ENCODE data around the gene VSTM5. TPM values are rescaled to one million over a fixed set of nuclear protein-coding genes. Genes with fewer than 3 reads are reported as not detected.
"Not testable (repeated sequence)": the region's sequence is repeated elsewhere in the genome, so short reads cannot be mapped to it uniquely, and the experiment has no call there.

The VSTM5 gene
- total RNA-seq, 3 donors from 2014 or later, result 0.29 TPM; not detected in 2

- H3K9me3 ChIP-seq, result no peaks in the 10 kb centered on the region
- TF ChIP-seq, protein P1, sequence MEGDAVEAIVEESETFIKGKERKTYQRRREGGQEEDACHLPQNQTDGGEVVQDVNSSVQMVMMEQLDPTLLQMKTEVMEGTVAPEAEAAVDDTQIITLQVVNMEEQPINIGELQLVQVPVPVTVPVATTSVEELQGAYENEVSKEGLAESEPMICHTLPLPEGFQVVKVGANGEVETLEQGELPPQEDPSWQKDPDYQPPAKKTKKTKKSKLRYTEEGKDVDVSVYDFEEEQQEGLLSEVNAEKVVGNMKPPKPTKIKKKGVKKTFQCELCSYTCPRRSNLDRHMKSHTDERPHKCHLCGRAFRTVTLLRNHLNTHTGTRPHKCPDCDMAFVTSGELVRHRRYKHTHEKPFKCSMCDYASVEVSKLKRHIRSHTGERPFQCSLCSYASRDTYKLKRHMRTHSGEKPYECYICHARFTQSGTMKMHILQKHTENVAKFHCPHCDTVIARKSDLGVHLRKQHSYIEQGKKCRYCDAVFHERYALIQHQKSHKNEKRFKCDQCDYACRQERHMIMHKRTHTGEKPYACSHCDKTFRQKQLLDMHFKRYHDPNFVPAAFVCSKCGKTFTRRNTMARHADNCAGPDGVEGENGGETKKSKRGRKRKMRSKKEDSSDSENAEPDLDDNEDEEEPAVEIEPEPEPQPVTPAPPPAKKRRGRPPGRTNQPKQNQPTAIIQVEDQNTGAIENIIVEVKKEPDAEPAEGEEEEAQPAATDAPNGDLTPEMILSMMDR (IDR thresholded peaks at IDR 0.05), result no peak
- TF ChIP-seq POLR2A (IDR thresholded peaks at IDR 0.05), result no peak
- TF ChIP-seq POLR2AphosphoS5 (IDR thresholded peaks at IDR 0.05), result no peak
- DNase-seq (ENCODE audit: low spot score in 2 of 2), result no peak
- peak overlapping the region; percentile 85 to 99 (median 96) for H3K4me3 ChIP-seq
- intact Hi-C loops (cut with DNase I; ENCODE audit: low total_unique reads), result no loop called here
- peaks cover 0 to 10% of the 10 kb centered on the region in 2 donors for H3K4me1 ChIP-seq
- peak overlapping the region; percentile 95 to 98 for H3K27ac ChIP-seq
- no peaks in the 10 kb centered on the region for H3K27me3 ChIP-seq
- no peaks in the 10 kb centered on the region for H3K36me3 ChIP-seq
Measured at GRCh38 chr11:93783765-93784144, 66.7 kb downstream of the VSTM5 start.

DNA sequence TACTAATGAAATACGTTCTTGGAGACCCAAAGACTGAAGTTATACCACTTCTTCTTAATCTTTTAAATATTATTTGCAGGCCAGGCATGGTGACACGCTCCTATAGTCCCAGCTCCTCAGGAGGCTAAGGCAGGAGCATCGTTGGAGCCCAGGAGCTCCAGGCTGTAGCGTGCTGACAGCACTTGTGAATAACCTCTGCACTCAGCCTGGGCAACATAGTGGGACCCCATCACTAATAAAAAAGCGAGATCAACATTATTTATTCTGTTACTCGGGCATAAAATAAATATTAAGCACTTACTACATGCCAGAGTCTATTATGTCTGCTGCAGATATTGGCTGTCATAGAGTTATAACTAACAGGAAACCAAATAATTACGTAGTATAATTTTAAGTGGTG lies 67.1 kb downstream of the VSTM5 start:
- Histone ChIP-seq H3K27ac (peak overlapping the region; percentile 95 to 98), H3K4me3 (peak overlapping the region; percentile 85 to 99 (median 96)), H3K36me3 (no peaks in the 10 kb centered on the region), H3K4me1 (peaks cover 0 to 10% of the 10 kb centered on the region in 2 donors), H3K27me3 (no peaks in the 10 kb centered on the region), H3K9me3 (no peaks in the 10 kb centered on the region)
- intact Hi-C loops (cut with DNase I; ENCODE audit: low total_unique reads), result no loop called here
- DNase-seq (ENCODE audit: low spot score in 2 of 2), result no peak
- TF ChIP-seq POLR2AphosphoS5 (IDR thresholded peaks at IDR 0.05) (no peak), POLR2A (IDR thresholded peaks at IDR 0.05) (no peak)
- TF ChIP-seq, protein P1 (IDR thresholded peaks at IDR 0.05), result no peak

DNA sequence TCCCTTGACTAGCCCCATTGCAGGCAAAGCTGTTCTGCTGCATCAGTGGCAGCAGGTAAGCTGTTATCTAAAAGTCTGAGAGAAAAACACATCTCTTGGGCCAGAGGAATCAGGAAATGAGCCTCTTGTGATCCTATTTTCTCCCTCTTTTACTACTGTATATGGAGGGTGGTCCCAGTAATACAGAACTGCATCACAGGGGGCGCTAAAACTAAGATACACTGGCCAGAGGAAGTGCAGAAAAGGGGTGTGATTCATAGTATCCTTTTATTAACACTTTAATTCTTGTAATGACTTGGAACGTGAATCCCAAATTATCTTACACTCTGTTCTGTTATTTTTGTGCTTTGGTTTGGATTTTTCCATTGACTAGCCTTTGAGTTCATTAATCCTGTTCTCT lies 75.1 kb downstream of the VSTM5 start:
- intact Hi-C loops (cut with DNase I; ENCODE audit: low total_unique reads), result no loop called here

DNA sequence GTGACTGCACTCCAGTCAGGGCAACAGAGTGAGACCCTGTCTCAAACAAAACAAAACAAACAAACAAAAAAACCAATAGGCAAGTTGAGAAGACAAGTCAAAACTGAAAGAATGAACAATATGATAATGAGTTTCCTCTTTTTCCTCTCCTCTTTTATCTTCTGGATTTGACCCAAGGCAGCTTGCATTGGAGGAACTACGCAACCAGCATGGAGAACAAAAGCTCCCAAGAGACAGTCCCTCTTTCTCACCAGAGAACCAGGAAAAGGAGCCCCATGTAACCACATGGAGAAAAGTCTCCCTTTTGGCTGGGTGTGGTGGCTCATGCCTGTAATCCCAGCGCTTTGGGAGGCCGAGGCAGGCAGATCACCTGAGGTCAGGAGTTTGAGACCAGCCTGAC lies 75.9 kb downstream of the VSTM5 start:
- H3K27ac ChIP-seq; H3K36me3 ChIP-seq; H3K4me3 ChIP-seq; intact Hi-C loops (cut with DNase I; ENCODE audit: low total_unique reads); H3K9me3 ChIP-seq; H3K4me1 ChIP-seq; DNase-seq (ENCODE audit: low spot score in 2 of 2); H3K27me3 ChIP-seq: not testable (repeated sequence)

More for the DNA sequence above, 75.1 kb downstream of the VSTM5 start:
- Histone ChIP-seq H3K27me3 (no peaks in the 10 kb centered on the region), H3K9me3 (peaks cover 0 to 5% of the 10 kb centered on the region in 2 donors), H3K27ac (no peak overlapping the region), H3K36me3 (no peaks in the 10 kb centered on the region), H3K4me1 (no peaks in the 10 kb centered on the region), H3K4me3 (no peak overlapping the region)
- TF ChIP-seq, protein P1 (IDR thresholded peaks at IDR 0.05), result no peak
- TF ChIP-seq POLR2A (IDR thresholded peaks at IDR 0.05) (no peak), POLR2AphosphoS5 (IDR thresholded peaks at IDR 0.05) (no peak)
- no peak for DNase-seq (ENCODE audit: low spot score in 2 of 2)

GRCh38 chr11:93773601-93774200 lies 76.7 kb downstream of the VSTM5 start:
- TF ChIP-seq, protein P1 (IDR thresholded peaks at IDR 0.05), result no peak
- TF ChIP-seq POLR2AphosphoS5 (IDR thresholded peaks at IDR 0.05), result no peak
- no peak for TF ChIP-seq POLR2A (IDR thresholded peaks at IDR 0.05)
- Histone ChIP-seq H3K27ac (no peak overlapping the region), H3K4me3 (no peak overlapping the region), H3K36me3 (no peaks in the 10 kb centered on the region), H3K4me1 (no peaks in the 10 kb centered on the region), H3K9me3 (peaks cover 0 to 5% of the 10 kb centered on the region in 2 donors), H3K27me3 (no peaks in the 10 kb centered on the region)
- intact Hi-C loops (cut with DNase I; ENCODE audit: low total_unique reads), result no loop called here
- DNase-seq (ENCODE audit: low spot score in 2 of 2), result no peak

Measured in breast epithelium (tissue), 4 donors.